OCI-LY3 (cell line): ENCODE data around the gene CPZ.

Experiments used
- H2AFZ ChIP-seq: fragments of 200-600, 300-600 bp; shearing (Covaris generic); 2 replicates; pipeline ENCODE4 v1.6.0; 2014; ENCODE audit warnings: antibody characterized with exemption, low read depth, low read length
- H3K27ac ChIP-seq: fragments of 200-600, 300-600 bp; sonication (generic); 2 replicates; pipeline ENCODE4 v1.5.1; 2014; ENCODE audit warnings: mild to moderate bottlenecking, low read length, moderate library complexity, mixed read lengths
- H3K27me3 ChIP-seq: fragments of 200-600, 300-600 bp; sonication (generic); 2 replicates; pipeline ENCODE4 v1.6.1; 2014; ENCODE audit warnings: low read depth, low read length, mixed read lengths
- H3K36me3 ChIP-seq: fragments of 200-600, 300-600 bp; sonication (generic); replicated peaks from 2 replicates; pipeline ENCODE3; 2014; ENCODE audit warnings: low read depth, low read length, mixed read lengths
- H3K4me1 ChIP-seq: fragments of 300-600, 200-600 bp; sonication (generic); 2 replicates; pipeline ENCODE4 v1.6.1; 2014; ENCODE audit warnings: low read length, mixed read lengths
- H3K4me2 ChIP-seq: fragments of 200-600, 300-600 bp; sonication (generic); 2 replicates; pipeline ENCODE4 v1.6.1; 2014; ENCODE audit warnings: low read length, mixed read lengths
- H3K4me3 ChIP-seq: fragments of 300-600, 200-600 bp; sonication (generic); 2 replicates; pipeline ENCODE4 v1.5.1; 2014; ENCODE audit warnings: antibody characterized with exemption, mild to moderate bottlenecking, low read length, moderate library complexity
- H3K79me2 ChIP-seq: fragments of 300-600, 200-600 bp; shearing (Covaris generic); 2 replicates; pipeline ENCODE4 v1.6.1; 2014; ENCODE audit warnings: mild to moderate bottlenecking, low read length, mixed read lengths
- H3K9ac ChIP-seq: fragments of 300-600, 200-600 bp; shearing (Covaris generic); 2 replicates; pipeline ENCODE4 v1.6.0; 2014; ENCODE audit warnings: mild to moderate bottlenecking, low read length, moderate library complexity
- H3K9me3 ChIP-seq: fragments of 200-600, 300-600 bp; shearing (Covaris generic); 2 replicates; pipeline ENCODE4 v1.6.1; 2014; ENCODE audit warnings: low read length, mixed read lengths; ENCODE audit not compliant: insufficient read depth
- H4K20me1 ChIP-seq: fragments of 200-600, 300-600 bp; sonication (generic); 2 replicates; pipeline ENCODE4 v1.6.1; 2016; ENCODE audit warnings: low read length, mixed read lengths; ENCODE audit not compliant: insufficient read depth
- EZH2phosphoT487 ChIP-seq: fragments of 200-600 bp; shearing (Covaris generic); IDR thresholded peaks from 2 replicates; pipeline ENCODE4 v1.6.1; 2018; ENCODE audit warnings: antibody characterized with exemption, mixed run types, low read depth
- TF ChIP-seq, protein P1 (sequence below): fragments of 200-600, 300-600 bp; sonication (generic); IDR thresholded peaks from 2 replicates; pipeline ENCODE4 v1.5.1; 2014; ENCODE audit warnings: antibody characterized with exemption, low read length, low read depth

Gene CPZ

DNA sequence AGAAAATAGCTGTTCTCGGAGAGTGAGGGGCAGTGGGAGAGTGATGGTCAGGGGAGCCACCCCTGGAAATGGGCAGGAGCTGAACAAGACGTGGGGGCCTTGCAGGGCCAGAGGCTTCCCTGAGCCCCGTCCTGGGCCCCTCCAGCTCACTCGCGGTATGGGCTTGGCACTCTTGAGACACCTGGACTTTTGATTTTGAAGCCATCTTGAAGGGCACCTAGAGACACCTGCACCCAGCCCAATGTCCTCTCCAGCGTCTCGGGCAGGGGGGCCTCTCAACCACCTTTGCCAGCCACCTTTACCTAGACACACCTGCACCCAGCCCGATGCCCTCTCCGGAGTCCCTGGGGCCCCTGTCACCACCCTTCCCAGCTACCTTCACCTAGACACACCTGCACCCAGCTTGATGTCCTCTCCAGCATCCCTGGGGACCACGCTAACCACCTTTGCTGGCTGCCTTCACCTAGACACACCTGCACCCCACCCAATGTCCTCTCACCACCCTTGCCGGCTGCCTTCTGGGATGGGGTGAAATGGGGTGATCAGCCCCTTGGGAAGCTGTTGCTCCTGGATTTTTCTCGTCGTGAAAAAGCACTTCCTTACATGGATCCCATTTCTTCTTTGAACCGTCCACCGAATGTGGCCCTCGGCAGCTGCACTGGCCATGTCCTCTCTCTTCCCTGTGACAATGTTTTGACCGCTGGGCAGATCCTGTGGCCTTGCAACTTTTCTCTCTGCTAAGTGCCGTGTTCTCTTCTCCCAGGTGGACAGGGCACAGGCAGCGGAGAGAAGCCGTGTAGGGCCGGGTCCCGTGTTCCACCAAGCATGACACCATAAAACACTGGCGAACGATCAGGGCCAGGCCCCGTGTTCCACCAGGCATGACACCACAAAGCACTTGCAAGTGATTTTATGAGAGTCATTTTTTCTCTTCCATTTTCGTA is 47.5 kb downstream of the CPZ start:
- Histone ChIP-seq H3K9me3 (no peaks in the 10 kb centered on the region), H3K36me3 (no peaks in the 10 kb centered on the region), H2AFZ (no peak overlapping the region), H3K4me3 (no peak overlapping the region), H4K20me1 (no peaks in the 10 kb centered on the region), H3K27me3 (no peaks in the 10 kb centered on the region), H3K4me2 (no peak overlapping the region), H3K27ac (no peak overlapping the region), H3K79me2 (no peaks in the 10 kb centered on the region), H3K4me1 (peaks cover 12% of the 10 kb centered on the region), H3K9ac (no peak overlapping the region)
- TF ChIP-seq EZH2phosphoT487, result no peak
- TF ChIP-seq, protein P1, sequence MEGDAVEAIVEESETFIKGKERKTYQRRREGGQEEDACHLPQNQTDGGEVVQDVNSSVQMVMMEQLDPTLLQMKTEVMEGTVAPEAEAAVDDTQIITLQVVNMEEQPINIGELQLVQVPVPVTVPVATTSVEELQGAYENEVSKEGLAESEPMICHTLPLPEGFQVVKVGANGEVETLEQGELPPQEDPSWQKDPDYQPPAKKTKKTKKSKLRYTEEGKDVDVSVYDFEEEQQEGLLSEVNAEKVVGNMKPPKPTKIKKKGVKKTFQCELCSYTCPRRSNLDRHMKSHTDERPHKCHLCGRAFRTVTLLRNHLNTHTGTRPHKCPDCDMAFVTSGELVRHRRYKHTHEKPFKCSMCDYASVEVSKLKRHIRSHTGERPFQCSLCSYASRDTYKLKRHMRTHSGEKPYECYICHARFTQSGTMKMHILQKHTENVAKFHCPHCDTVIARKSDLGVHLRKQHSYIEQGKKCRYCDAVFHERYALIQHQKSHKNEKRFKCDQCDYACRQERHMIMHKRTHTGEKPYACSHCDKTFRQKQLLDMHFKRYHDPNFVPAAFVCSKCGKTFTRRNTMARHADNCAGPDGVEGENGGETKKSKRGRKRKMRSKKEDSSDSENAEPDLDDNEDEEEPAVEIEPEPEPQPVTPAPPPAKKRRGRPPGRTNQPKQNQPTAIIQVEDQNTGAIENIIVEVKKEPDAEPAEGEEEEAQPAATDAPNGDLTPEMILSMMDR, result no peak

DNA sequence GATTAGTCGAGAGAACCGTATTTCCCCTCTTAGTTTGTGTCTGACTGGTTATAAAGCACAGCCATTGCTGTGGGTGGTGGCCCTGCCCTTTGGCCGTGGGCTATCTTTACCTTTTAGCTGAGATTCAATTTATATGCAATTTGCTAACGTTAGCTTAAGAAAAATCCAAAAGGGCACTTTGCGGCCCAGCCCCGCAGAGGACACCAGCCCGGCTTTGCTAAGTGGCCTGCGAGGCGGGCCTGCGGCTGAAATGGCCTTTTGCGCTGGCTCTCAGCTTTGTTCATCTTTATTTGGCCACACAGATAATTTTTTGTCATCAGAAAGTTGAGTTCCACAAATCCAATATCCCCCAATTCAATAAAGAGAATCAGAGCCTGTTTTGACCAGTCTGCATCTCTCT is 48.3 kb downstream of the CPZ start:
- TF ChIP-seq, protein P1, result no peak
- no peak for TF ChIP-seq EZH2phosphoT487
- no peak overlapping the region for H3K9ac ChIP-seq
- H3K27ac ChIP-seq, result no peak overlapping the region
- no peaks in the 10 kb centered on the region for H3K27me3 ChIP-seq
- no peaks in the 10 kb centered on the region for H3K36me3 ChIP-seq
- H3K79me2 ChIP-seq, result no peaks in the 10 kb centered on the region
- H3K4me2 ChIP-seq, result no peak overlapping the region
- no peak overlapping the region for H2AFZ ChIP-seq
- H3K4me3 ChIP-seq, result no peak overlapping the region
- H4K20me1 ChIP-seq, result no peaks in the 10 kb centered on the region
- H3K9me3 ChIP-seq, result no peaks in the 10 kb centered on the region
- H3K4me1 ChIP-seq, result peaks cover 12% of the 10 kb centered on the region

DNA sequence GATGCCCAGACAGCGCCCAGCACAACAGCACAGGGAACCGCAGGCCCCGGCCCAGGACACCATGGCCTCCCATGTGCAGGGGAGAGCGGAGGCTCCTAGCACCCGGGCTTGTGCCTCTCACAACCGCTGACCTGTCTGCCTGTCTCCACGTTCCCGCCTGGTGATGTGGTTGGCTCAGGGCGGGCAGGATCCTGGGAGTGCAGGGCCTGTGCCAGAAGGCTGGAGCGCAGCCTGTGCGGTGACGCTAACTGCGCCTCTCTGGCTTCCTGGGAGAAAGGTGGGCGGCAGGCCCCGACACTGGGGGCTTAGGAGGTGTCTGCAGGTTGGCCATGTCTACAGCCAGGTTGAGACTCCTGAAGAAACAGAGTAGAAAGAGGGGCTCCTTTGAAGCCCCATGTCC is 48.7 kb downstream of the CPZ start:
- Histone ChIP-seq H3K27ac (no peak overlapping the region), H3K9ac (no peak overlapping the region), H3K4me3 (no peak overlapping the region), H3K27me3 (no peaks in the 10 kb centered on the region), H3K9me3 (no peaks in the 10 kb centered on the region), H4K20me1 (no peaks in the 10 kb centered on the region), H3K4me1 (peaks cover 12% of the 10 kb centered on the region), H3K36me3 (no peaks in the 10 kb centered on the region), H3K79me2 (no peaks in the 10 kb centered on the region), H2AFZ (no peak overlapping the region), H3K4me2 (no peak overlapping the region)
- TF ChIP-seq, protein P1, result no peak
- no peak for TF ChIP-seq EZH2phosphoT487

- Histone ChIP-seq H4K20me1 (no peaks in the 10 kb centered on the region), H3K36me3 (no peaks in the 10 kb centered on the region), H3K27me3 (no peaks in the 10 kb centered on the region), H3K4me2 (no peak overlapping the region), H3K27ac (no peak overlapping the region), H3K4me3 (no peak overlapping the region), H2AFZ (no peak overlapping the region), H3K9me3 (no peaks in the 10 kb centered on the region), H3K9ac (no peak overlapping the region), H3K79me2 (no peaks in the 10 kb centered on the region), H3K4me1 (peaks cover 12% of the 10 kb centered on the region)
- TF ChIP-seq EZH2phosphoT487, result no peak
- TF ChIP-seq, protein P1, result no peak
Observed at GRCh38 chr4:8641931-8642650, 49.5 kb downstream of the CPZ start.
